HG03565 (cell line): ENCODE measurements around the gene IGFBP5.

ENCODE experiments used
- ATAC-seq: cut with Tn5 transposase; IDR thresholded peaks from one replicate; pipeline ENCODE4 v1.9.1; 2021; ENCODE audit warnings: mild to moderate bottlenecking, moderate library complexity; ENCODE audit not compliant: unreplicated experiment

The IGFBP5 gene

DNA sequence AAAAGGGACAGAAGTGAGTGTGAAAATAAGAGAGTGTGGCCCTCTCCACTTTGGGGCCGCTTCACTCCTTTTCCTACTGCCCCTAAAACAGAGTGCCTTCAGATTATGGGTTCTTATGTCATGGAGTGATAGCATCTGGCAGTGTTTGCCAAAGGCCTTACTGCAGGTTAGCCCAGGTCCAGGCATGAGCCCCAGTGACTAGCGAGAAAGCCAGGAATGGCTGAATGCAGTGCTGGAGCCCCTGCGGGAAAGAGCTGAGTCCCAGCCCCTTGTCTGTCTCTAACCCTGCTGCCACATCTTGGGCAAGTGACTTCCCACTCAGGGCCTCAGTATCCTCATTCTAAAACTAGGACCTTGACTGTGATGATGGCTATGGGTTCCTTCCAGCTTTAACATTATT, 6.0 kb downstream of the IGFBP5 start:
- no peak for ATAC-seq

DNA sequence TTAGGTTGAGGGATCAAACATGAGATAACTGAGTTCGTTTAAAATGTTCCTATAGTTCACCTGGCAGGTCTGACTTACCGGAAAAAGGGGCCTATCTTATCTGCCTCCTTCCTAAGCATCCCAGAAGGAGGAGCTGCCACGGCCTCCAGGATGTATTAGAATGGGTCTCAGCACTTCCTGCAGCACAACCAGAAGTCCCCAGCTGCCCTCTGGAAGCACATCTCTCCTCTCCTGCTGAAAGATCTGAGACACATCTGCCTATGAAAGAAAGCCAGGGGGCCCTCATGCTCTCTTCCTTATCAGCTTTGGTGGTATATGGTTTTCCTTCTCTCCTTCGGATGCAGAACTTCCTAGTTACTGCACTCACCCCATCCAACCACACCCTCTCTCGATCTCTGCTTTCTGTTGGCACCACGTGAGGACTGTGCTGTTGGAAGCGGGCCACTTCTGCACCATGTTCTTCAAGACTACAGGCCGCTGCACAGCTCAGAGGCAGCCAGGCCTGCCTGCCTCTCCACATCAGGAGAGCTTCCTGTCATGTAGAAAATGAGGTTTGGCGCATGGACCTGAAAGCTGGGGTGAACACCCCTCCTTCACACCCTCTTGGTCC, 6.5 kb downstream of the IGFBP5 start:
- ATAC-seq, result no peak

DNA sequence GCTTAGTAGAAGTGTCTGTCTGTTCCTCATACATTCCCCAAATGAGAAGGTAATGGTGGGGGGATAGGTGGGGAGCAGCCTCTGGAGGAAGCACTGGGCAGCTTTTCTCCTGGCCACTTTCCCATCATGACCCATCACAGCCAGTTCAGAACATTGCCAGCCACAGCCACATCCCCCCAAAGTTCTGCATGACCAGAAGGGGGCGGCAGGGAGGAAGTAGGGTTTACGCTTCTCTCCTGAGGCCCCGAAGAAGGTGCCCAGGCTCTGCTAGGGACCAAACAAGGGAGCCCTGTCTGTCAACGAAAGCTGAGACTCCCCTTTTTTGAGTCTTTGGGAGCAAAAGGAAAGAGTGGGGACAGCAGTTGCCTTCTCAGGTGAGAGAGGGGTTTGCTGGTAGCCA, 7.7 kb downstream of the IGFBP5 start:
- no peak for ATAC-seq

DNA sequence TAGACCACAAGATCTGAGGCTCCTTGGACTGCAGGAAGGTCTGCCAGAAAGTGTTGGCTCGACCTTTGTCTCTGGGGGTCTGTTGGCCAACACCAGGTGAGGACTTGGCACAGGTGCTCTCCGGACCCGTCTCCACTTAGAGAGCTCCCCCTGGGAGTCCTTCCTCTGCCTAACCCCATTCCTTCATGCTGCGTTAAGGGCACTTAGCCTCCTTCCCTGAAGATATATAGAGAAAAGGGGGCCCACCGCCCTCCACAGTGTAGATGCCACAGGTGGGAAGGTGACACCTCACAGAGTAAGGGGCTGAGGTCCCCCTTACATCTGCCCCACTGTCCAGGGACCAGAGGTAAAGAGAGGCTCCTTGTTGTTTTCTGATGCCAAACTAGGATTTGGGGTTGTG, 8.2 kb downstream of the IGFBP5 start:
- no peak for ATAC-seq

DNA sequence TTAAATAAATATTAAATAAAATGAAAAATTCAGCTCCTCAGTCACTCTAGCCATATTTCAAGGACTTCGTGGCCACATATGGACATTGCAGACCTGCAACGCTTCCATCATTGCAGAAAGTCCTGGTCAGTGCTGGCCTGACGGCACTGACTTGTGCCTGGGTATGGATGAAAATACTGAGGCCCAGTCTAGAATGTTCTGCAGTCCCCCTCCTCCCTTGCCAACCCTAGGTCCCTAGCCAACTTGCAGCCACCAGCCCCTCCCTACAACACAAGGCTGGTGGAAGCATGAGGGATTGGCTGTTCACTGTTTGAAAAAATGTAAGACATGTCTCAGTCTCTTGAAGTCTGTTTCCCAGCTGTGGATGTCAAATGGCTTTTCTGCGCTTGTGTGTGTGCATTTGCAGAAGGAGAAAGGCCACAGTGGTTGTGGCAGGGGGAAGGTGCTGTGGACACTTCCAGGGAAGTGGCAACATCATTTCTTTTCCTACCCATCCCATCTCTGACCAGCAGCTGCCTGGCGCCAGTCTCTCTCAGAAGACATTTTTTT, 9.9 kb downstream of the IGFBP5 start:
- ATAC-seq, result no peak

GRCh38 chr2:216683846-216684245, 11.5 kb downstream of the IGFBP5 start:
- no peak for ATAC-seq

DNA sequence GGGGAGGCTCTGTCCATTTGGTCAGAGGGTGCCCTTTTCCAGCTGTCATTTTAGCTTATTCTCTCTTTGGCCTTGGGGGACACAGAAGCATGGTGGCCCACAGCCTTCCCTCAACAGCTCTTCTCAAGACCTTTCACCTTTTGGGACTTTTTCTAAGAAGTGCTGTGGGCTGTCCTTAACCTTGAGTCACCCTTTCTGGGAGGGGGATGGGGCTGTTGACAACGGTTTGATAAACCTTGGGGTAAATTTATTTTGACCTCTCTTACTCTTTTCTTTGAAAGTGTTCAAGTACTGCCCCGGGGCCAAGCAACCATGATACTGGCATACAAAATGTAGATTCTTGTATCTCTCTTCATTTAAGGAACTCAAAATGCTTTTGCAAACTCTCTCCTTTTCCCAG, 13.7 kb downstream of the IGFBP5 start:
- ATAC-seq, result no peak

DNA sequence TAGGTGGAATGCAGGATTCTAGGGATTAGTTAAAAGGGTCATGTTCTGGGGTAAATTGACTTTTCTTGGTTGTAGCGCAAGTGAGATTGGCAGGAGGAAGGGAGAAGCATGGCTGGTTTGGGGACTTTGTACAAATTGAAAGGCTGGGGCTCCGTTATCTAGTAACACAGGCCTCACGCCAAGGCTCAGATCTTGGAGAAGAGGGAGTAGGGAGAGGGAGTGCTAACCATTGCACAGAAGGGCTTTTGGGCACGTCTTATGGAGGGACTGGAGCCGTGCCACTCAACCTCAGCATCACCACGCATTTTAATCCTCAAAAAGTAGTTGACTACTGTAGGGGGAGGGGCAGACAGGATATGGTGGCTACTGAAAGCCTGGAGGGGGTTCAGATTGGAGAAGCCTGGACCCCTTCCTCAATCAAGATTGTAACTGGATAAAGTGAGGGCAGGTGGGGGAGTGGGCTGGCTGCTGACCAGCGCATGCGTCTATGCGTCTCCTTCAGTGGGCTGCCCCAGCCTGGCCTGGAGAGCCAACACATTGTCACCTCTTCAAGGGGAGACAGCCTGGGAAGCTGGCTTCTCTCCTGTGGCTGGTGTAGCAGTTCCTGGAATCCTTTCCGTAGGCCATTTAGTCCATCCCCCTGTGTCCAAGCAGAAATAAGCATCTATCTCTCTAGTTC, 14.3 kb downstream of the IGFBP5 start:
- no peak for ATAC-seq

GRCh38 chr2:216679658-216680024, 15.7 kb downstream of the IGFBP5 start:
- ATAC-seq, result no peak

GRCh38 chr2:216678813-216679657, 16.3 kb downstream of the IGFBP5 start:
- ATAC-seq, result no peak

DNA sequence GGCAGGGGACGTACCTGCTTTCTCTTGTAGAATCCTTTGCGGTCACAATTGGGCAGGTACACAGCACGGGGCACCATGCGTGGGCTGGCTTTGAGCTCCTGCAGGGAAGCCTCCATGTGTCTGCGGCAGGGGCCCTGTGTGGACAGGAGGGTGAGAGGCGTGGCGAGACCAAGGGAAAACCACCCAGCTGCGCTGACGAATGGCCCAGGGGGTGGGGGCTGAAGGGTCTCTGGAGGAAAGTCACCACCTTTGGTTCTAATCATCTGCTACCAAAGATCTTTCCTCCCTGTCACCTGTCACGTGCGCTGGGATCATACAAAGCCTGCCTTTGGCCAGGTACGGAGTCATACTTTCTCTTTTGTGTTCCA, 17.3 kb downstream of the IGFBP5 start:
- no peak for ATAC-seq

GRCh38 chr2:216677439-216678097, 17.8 kb downstream of the IGFBP5 start:
- no peak for ATAC-seq

GRCh38 chr2:216676630-216677029, 18.7 kb downstream of the IGFBP5 start:
- ATAC-seq, result no peak

- no peak for ATAC-seq
Observed at GRCh38 chr2:216674376-216674775, 21.0 kb downstream of the IGFBP5 start.

- ATAC-seq, result no peak
Observed at GRCh38 chr2:216673609-216674008, 21.7 kb downstream of the IGFBP5 start.

DNA sequence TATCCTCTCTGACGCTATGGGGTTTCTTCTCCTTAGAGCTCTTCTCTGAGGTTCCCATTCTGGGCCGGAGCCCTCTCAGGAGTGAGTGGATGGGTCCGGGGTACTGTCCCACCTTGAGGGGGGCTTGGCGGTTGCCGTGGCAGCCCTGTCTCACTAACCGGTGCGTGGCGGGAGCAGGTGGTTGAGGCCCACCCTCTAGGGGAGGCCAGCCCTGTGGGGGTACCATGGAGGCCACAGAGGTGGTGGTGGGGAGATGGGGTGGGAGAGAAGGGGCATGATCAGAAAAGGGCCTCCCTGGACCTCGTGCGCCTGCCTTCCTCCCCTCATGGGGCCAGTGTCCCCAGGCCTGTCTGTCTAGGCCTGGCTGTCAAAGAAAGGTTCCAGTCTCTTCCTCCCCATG, 22.3 kb downstream of the IGFBP5 start:
- no peak for ATAC-seq

DNA sequence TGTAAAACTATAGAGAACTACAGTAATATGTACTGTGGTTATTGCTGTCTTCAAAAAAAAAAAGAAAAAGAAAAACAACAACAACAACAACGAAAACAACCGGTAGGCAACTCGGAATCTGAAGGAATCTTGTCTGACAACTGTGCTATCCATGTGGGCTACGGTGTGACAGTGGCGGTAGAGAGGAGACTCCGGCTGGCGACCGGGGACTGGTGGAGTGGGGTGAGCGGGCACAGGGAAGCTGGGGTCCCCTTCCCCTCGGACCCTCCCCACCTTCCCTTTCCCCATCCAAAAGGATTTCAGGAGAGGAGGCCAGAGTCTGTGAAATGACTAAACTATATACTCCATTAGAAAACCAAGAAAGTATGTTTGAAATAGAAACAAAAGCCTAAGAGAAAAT, 22.9 kb downstream of the IGFBP5 start:
- ATAC-seq, result no peak

DNA sequence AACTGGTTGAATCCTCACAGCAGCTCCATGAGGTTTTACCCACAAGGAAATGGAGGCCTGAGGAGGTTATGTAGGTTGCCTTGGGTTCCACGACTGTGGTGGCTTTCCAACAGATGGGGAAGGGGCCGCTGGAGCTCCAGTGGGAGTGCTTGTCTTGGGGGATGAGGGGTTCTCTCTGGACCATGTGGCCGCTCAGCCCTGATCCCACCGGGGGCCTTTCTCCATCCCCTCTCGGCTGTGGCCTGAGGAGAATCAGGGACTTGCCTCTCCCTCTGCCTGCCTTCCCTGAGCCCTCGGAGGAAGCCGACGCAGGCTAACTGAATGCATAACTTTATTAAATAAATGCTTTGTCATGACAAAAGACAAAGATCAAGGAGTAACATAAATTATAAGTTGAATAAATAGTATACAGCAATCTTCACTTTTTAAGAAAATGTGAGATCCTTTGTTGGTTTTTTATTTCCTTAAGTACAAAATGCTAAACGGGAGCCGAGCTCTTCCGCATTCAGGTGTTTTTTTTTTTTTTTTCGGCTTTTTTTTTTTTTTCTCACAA, 23.5 kb downstream of the IGFBP5 start:
- no peak for ATAC-seq

DNA sequence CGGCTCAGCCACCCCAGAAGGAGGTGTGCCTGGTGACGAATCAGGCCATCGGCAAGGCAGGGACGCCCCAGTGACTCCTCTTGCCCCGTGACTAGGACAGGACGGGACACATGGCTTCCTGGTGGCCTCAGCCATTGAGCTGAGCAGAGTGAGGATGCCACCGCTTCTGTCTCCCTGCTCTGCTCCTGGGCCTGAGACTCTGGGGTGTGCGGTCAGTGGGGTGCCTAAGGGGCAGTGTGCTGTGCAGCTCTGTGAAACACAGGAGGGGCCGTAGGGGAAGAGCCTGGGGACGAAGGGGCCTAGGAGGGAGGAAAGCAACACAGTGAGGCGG, 24.3 kb downstream of the IGFBP5 start:
- ATAC-seq, result no peak

GRCh38 chr2:216670266-216671080, 24.9 kb downstream of the IGFBP5 start:
- ATAC-seq, result no peak
